Brain pericyte (primary cell): Measurements from ENCODE around the gene SCCPDH.

Source experiments
- DNase-seq: peaks from one replicate; pipeline ENCODE4 v3.0.0-alpha.2; 2012; ENCODE audit warnings: low read depth, low spot score

SCCPDH gene

DNA sequence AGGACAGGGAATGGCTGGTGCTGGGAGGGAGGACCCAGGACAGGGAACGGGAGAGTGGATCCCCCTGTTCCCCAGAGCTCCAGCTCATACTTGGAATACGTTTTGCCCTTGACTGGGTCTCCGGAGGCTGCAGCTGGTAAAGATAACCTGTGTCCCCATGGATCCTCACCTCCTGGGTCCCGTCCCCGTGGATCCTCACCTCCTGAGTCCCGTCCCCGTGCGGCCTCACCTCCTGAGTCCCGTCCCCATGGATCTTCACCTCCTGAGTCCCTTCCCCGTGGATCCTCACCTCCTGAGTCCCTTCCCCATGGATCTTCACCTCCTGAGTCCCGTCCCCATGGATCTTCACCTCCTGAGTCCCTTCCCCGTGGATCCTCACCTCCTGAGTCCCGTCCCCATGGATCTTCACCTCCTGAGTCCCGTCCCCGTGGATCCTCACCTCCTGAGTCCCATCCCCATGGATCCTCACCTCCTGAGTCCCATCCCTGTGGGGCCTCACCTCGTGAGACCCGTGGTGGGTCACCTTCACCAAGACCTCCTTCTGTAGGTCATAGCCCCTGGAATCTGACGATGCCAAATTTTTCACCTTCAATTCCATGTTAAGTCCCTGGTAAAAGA lies 61.4 kb downstream of the SCCPDH start:
- DNase-seq, result no peak

DNA sequence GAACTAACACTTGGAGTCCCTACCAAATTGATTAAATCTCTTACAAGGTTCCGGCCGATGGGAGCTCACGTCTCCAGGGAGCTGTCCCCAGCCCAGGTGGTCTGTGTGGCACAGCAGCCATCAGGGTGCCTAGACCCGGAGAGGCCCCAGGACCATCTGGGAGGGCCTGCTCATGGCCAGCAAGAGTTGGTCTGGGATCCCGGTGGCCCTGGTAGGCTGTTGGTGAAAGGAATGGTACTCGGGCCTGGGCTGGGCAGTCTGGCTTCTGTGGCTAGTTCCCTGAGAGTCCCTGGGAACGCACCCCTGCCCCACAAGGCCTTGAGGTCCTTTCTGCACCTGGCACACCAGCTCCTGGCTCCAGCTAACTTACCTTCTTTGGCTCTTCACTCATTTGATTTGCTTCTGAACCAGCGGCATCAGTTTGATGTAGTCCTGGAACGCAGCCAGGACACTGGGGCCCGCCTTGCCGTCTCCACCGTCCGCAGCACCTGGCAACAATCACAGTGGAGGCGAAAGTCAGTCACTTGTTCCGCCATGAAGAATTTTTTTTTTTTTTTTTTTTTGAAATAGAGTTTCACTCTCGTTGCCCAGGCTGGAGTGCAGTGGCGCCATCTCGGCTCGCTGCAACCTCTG lies 62.5 kb downstream of the SCCPDH start:
- no peak for DNase-seq

DNA sequence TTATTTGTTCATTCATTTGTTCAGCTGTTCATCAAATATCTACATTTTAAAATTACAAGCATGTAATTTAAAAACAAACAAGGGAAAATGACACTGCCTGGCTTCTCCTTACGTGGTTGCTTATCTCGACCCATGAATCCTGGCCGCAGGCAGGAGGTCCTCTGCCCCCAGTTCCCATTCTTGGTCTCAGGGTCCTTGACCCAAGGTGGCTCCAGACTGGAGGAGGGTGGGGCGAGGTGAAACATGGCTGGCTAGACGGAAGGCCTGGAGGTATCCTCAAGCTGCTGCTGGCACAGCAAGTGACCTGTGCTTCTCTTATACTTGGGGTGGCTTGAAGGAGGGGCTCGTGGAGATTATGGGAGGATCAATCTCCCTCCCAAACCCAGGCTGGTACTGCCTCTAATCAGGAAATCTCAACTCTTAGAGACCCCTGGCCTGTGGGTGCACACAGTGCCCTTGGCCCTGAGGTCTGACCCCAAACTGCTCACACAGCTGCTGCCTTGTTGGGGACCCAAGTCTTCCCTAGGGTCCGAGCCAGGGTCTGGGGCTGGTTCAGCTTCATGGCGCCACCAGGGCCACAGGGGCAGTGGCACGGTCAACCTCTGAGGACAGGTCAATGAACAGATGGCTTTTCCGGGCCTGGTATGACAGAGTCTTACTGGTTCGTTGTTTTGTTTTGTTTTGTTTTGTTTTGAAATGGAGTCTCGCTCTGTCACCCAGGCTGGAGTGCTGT lies 63.7 kb downstream of the SCCPDH start:
- DNase-seq, result no peak

DNA sequence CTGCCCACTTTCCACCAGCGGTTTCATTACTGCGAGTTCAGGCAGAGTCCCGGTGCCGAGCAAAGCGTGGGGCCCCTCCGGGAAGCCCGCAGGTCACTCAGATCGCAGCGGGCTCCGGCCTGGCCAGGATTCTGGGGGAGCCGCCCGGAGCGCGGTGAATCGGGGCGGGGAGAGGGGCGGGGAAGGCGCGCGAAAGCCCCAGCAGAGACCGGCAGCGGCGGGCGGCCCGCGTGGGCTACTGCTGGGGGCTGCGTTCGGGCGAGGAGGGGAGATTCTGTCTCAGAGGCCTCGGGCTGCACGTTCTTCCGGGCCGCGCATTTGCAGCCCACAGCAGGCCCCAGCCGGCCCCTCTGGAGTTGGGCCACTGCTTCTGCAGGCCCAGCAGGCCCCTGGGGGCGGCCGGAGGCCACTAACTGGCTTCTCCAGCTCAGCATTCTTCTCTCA lies 64.7 kb downstream of the SCCPDH start:
- DNase-seq, result no peak

DNA sequence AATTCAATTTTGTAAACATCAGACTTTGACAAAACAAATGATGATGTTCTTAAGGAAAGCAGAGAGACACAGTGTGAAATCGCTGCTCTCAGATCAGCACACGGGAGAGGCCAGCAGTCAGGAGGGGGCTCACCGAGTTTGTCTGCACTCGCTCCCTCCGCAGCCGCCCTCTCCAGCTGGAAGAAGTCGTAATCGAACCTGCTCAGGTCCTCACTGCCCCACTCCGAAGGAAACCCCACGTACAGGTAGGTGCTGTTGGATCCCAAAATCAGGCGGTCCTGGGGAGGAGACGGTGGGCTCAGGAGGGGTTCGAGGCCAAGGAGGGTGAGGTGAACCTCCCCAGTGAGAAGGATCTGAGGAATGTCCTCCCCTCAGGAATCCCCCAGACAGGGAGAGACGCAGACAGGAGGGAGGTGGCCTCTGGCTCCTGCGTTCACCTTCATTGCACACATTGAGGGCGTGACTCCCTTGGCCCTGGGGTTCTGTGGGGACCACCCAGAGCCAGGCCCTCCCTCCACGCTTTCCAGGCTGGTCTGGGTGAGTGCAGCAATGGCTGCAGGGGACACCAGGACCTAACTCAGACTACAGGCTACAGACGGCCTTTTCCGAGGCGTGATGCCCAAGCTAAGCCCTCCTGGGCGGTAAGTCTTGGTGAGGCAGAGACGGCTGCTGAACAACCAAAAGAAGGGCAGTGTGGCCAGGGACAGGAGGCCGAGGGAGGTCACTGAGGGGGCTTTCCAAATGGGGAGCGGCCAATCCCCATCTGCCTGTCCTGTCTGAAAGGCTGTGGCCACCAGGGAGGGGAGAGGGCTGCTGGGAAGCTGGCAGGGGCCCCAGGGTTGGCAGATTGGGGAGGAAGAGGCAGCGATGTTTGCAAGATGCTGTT lies 65.5 kb downstream of the SCCPDH start:
- DNase-seq, result no peak

DNA sequence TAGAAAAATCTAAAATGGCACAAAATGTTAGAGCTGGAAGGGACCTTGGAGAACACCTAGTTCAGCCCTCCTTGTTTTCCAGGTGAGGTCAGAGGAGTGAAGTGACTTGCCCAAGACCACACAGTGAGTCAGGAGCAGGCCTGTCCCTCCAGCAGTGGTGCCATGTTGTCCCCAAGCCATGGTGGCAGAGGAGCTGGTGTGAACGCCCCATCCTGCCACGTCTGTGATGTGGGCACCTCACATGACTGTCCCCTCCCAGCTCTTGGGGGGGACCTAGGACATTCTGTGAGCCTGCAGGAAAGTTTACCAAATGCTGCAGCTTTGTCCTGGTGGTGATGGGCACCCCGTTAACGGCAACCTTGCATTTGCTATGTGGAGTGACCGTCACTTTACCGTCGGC lies 66.2 kb downstream of the SCCPDH start:
- DNase-seq, result no peak

DNA sequence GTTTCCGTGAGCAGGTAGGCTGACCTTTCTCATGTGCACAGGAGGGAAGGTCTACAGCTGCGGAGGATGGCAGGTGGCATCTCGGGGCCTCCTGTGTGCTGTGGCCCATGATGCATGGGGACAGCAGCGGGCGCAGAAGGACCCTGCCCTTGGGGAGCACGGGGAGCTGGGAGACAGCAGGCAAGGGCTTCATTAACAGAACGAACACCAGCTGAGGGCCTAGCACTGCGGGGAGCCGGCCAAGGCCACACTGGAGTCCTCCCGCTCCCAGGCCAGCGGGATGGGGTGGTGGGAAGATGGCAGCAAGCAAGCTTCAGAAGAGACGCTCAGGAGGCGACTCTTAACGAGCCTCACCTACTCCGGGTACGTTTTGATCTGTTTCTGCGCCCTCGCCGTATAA lies 66.6 kb downstream of the SCCPDH start:
- no peak for DNase-seq

DNA sequence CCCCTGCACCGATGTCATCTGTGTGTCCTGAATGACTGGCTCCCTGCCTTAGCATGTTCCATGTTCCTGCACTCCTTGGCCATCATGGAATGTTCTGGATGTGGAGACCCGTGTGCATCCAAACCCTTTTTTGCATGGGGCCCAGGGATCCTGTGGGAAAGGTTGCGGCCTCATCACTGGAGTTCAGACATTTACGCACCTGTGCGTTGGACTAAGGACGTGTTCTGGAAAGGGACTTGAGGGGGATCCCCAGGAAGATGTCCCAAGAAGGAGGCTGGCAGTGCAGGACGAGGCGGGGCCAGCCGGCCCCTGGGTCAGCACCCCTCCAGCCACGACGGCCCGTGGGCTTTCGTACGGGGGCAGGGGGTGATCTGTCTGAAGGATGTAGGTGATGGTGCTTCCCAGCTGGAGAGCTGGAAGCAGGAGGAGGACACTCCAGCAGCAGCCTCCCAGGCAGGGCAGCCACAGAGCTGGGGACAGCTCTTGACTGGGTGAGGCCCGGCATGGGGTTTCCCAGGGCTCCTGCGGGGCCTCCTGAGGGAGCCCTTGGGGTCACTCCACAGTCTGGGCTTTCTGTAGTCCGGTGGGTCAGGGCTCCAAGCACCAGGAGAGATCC lies 67.2 kb downstream of the SCCPDH start:
- no peak for DNase-seq

DNA sequence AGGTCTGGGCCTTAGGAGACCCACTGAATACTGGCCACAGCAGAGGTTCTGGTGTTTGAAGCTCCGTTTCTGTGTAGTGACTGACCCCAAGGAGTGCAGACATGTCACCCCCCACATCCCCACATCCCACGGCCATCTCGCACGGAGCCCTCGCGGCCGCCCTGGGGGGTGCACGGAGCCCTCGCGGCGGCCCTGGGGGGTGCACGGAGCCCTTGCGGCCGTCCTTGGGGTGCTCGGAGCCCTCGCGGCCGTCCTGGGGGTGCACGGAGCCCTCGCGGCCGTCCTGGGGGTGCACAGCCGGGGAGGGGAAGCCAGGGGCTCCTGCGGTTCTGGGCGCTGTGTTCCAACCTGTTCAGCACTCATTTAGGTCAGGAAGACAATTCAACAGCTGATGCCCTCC lies 68.4 kb downstream of the SCCPDH start:
- DNase-seq, result no peak

DNA sequence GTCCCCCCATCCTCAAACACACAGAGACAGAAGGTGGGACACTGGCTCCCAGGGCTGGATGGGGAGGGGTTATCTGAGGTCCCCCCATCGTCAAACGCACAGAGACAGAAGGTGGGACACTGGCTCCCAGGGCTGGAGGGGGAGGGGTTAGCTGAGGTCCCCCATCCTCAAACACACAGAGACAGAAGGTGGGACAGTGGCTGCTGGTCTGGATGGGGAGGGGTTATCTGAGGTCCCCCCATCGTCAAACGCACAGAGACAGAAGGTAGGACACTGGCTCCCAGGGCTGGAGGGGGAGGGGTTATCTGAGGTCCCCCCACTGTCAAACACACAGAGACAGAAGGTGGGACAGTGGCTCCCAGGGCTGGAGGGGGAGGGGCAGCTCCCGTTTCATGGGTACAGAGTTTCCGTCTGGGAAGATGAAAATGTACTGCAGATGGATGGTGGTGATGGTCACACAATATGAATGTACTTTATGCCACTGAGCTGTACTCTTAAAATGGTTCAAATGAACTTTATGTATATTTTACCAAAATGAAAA lies 69.2 kb downstream of the SCCPDH start:
- DNase-seq, result no peak

DNA sequence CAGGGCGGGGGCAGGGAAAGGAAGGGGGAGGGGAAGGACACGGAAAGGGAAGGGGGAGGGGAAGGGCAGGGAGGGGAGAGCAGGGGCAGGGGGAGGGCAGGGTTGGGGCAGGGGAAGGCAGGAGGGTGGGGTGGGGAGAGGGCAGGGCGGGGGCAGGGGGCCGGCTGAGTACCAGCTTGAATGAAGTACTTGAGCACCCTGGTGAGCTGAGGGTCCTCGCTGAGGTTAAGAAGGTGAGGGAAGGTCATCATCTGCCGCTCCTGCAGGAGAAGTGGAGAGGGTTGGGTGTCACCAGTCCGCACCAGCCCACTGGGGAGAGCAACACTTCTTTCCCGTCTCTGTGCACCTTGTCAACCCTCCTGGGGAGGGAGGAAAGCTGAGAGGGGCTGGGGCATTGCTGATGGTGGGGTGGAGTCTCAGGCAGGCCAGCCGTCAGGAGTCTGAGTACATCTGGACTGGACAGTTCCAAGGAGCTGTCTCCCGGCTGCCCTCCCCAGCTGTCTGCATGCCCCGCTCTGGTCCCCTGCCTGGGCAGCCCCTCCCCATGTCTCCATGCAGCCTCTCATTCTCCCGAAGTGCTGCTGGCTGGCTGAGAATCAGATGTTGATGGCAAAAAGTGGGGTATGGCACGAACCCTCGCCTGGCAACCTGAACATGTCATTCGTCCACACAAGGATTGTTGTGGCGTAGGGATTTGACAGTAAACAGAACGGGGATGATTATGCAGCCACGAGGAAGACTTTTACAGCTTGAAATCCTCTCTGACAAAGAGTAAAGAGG lies 70.0 kb downstream of the SCCPDH start:
- no peak for DNase-seq

DNA sequence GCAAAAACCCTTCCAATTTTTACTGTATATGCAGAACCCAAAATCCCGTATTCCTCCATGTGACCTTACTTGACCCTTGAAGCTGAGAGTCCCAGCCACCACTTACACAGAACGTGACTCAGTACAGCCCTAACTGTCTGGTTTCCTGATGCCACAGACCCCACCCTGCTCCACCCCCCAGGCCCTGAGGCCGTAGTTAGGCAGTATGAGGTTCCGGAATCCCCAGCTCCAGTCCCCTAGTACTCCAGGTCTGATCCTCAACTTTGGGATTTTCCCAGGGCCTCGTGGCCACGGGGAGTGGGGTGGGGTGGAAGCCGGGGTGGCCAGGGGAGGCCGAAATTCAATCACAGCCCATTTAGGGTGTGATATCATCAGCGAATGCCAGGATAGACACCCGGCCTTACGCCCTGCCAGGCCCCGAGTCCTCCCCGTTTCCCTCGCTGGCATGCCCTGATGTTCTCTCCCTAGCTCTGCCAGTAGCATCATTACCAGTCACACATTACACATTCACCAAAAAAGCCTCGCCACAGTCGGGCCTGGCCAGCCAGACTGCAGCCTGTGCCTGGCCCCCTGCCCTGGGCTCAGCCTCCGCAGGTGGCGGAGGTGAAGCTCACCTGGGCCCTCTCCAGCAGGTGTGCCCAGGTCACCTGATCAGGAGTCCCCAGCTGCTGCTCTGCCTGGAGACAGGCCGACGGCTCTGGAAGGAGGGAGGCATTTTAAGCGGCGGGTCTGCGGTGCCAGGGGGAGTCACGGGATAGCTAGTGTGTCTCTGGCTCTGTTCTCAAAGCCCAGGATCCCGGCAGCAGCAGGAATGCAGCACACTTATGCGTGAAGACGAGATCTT lies 70.8 kb downstream of the SCCPDH start:
- no peak for DNase-seq

DNA sequence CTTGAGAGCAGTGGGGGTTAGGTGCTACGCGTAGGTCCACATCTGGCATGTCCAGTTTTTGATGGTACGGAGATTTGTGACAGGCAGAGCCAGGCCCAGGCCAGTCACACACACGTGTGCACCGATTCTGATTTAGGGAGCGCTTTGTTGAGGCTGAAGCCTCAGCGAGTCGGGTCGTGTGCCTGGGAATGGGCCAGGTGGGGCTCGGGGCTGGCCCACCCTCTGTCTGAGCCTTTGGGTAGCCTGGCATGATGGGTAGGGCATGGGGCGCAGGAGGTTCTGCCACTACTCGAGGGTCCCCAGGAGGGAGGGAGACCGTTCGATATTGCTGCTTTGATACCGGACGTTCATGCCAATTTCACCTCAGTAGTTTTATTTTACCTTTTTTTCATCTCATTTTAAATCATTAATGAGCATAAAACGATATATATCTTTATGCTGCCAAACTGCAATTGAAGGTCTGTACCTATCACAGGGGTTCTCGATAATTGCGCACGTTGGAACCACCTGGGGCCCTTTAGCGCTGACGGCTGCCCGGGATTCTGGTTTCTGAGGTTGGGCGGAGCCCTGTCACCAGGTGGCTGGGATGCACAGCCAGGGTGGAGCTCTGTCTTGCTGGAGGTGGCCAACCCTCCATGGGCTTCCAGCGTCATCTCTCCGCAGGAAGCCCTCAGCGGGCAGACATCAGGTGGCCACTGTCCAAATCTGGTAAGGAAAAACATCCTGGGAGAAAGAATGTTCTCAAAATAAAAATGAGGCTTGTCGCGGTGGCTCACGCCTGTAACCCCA lies 71.9 kb downstream of the SCCPDH start:
- DNase-seq, result no peak

DNA sequence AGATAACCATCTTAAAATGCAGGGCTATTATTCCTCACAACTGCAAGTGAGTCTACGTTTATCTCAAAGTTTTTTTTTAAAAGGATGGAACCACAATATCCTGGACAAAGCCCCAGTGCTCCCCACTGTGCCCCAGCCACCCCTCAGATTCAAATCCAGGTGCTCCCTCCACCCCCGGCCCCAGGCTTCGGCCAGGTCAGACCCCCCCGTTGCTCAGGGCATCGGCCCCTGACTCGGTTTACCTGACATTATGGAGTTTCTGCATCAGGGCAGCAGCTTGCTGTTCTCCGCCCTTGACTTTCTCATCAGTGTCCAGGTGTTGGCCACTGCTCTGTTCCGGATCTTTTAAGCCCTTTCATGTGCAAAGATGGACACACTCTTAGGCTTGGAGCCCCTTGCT lies 72.9 kb downstream of the SCCPDH start:
- DNase-seq, result no peak

DNA sequence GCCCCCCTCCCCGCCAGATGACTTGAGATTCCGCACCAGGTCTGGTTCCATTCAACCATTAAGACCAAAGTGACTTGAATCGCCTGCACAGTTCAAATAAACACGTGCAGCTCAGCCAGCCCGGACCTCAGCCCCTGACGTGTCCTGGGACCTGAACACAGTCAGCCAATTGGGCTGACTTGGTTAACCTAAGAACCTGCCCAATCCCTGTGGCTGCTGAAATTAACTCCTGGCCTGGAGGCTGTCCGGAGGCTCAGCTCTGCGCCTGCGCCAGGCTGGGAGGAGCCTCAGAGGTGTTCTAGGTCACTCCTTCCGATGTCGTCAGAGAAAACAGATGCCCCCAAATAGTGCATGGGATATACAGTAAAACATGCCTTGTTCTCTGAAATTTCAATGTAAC lies 73.4 kb downstream of the SCCPDH start:
- DNase-seq, result no peak

DNA sequence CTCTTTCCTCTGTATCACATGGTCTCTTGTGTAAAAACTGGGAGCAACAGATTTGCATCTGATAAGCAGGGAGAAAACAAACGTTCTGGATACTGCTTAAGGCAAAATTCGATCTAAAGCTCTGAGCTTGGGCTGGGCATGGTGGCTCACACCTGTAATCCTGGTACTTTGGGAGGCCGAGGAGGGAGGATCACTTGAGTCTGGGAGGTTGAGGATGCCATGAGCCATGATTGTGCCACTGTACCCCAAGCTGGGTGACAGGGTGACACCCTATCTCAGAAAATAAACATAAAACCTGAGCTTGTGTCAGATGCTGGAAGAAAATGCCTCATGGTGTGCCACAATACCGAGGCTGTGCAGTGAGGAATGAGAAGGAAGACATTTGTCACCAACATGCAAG lies 73.9 kb downstream of the SCCPDH start:
- DNase-seq, result no peak

DNA sequence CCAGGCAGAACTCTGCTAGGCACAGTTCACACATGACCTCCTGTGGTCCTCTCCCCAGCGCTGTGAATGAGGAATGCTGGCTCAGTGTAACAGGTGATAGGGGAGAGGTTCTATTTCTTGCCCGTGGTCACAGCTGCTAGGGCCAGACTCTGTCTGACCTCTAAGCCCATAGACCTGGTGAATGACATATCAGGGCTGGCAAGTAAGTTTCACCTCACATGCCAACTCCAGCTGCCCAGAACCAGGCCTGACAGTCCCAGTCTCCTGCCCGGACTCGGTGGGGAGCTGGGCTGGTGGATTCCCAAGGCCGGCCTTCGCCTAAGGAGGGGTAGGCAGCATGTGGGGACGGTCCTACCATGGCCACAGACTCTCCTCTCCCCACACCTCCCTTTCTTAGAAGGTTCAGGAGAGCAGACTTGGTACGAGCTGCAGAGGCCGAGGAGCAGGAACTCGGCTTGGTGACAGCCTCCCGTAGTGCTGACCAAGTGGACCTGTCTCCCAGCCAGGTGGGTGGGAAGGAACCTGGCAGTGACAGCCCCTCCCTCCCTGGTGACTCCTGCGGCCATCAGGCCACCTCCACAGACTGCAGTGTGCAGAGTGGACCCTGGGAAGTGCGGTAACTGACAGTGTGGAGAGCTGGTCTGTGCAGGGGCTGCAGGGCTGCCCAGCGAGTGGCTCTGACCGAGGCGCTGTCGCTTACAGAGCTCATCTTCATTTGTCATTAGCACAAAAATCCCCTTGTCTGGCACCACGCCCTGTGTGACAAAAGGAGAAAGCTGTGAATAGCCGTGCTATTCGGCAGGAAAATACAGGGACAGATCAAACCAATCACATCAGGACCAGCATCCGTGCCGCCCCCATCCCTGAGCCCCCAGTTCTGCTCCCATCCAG lies 74.6 kb downstream of the SCCPDH start:
- no peak for DNase-seq

DNA sequence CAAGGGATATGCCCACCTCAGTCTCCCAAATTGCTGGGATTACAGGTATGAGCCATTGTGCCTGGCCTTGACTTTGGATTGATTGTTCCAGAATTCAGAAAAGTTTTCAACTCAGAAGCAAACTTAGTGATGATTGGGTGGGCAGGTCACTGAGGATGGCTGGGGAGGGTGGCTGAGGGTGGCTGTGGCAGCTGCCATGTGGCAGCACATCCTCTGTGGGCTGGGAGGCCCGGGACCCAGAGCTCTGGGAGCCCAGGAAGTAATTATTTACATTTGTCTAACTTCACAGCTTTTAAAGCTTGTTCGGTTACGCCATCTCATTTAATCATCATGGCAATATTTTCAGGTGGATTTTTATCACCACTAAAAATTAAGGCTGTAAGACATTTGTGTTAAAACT lies 76.1 kb downstream of the SCCPDH start:
- DNase-seq, result no peak
